BLaER1 (cell line): ENCODE results near the gene HIRA.
A peak's percentile ranks its signal among the peaks of the same experiment; 100 is the strongest.
"Not testable (repeated sequence)": the region's sequence is repeated elsewhere in the genome, so short reads cannot be mapped to it uniquely, and the experiment has no call there.

ENCODE experiments used
- H3K27ac ChIP-seq: shearing (Covaris generic); formaldehyde crosslinking; 2 replicates; pipeline ENCODE4 v1.8.1; 2022
- H3K27me3 ChIP-seq: shearing (Covaris generic); formaldehyde crosslinking; 2 replicates; pipeline ENCODE4 v1.8.1; 2022
- H3K36me3 ChIP-seq: shearing (Covaris generic); formaldehyde crosslinking; 2 replicates; pipeline ENCODE4 v1.8.1; 2022
- H3K4me1 ChIP-seq: shearing (Covaris generic); formaldehyde crosslinking; 2 replicates; pipeline ENCODE4 v1.8.1; 2022
- H3K4me2 ChIP-seq: shearing (Covaris generic); formaldehyde crosslinking; 2 replicates; pipeline ENCODE4 v1.8.1; 2022
- H3K4me3 ChIP-seq: shearing (Covaris generic); formaldehyde crosslinking; 2 replicates; pipeline ENCODE4 v1.8.1; 2022
- H3K9ac ChIP-seq: shearing (Covaris generic); formaldehyde crosslinking; 2 replicates; pipeline ENCODE4 v1.8.1; 2022
- H3K9me3 ChIP-seq: shearing (Covaris generic); formaldehyde crosslinking; 2 replicates; pipeline ENCODE4 v1.8.1; 2022
- H4K20me1 ChIP-seq: shearing (Covaris generic); formaldehyde crosslinking; 2 replicates; pipeline ENCODE4 v1.8.1; 2022
- Cebpa-rat ChIP-seq: shearing (Covaris generic); IDR thresholded peaks from 2 replicates; pipeline ENCODE4 v1.8.1; 2022

The HIRA gene

GRCh38 chr22:19453718-19454117, 22.2 kb upstream of the HIRA start:
- Histone ChIP-seq H3K9ac (no peak overlapping the region), H3K4me3 (no peak overlapping the region), H3K27me3 (no peaks in the 10 kb centered on the region), H4K20me1 (no peaks in the 10 kb centered on the region), H3K4me2 (no peak overlapping the region), H3K36me3 (peaks cover 98% of the 10 kb centered on the region), H3K9me3 (no peaks in the 10 kb centered on the region), H3K27ac (no peak overlapping the region), H3K4me1 (peaks cover 6% of the 10 kb centered on the region)
- no peak for TF ChIP-seq Cebpa-rat

DNA sequence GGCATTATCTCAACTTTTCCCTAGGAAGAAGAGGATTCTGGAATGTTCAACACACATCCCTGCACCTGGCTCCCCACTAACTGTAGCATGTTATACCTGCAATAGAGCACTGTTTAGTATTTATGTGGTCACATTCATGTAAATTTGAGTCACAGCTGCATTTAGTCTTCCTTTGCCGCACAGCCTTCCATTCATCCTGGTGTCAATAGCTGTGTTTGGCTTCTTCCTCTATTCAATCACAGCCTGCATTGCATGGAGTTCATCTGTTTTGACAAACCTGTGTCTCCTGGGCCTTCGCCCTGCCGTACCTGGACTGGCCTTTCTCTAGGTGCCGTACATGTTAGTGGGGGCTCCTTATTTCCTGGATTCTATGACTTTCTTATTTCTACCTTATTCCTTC, 20.0 kb upstream of the HIRA start:
- no peak overlapping the region for H3K27ac ChIP-seq
- H3K4me3 ChIP-seq = no peak overlapping the region
- H3K27me3 ChIP-seq = no peaks in the 10 kb centered on the region
- no peak overlapping the region for H3K4me2 ChIP-seq
- no peak for TF ChIP-seq Cebpa-rat
- peaks cover 16% of the 10 kb centered on the region for H3K4me1 ChIP-seq
- peaks cover 78% of the 10 kb centered on the region for H3K36me3 ChIP-seq
- no peaks in the 10 kb centered on the region for H3K9me3 ChIP-seq
- no peak overlapping the region for H3K9ac ChIP-seq
- peaks cover 5% of the 10 kb centered on the region for H4K20me1 ChIP-seq

DNA sequence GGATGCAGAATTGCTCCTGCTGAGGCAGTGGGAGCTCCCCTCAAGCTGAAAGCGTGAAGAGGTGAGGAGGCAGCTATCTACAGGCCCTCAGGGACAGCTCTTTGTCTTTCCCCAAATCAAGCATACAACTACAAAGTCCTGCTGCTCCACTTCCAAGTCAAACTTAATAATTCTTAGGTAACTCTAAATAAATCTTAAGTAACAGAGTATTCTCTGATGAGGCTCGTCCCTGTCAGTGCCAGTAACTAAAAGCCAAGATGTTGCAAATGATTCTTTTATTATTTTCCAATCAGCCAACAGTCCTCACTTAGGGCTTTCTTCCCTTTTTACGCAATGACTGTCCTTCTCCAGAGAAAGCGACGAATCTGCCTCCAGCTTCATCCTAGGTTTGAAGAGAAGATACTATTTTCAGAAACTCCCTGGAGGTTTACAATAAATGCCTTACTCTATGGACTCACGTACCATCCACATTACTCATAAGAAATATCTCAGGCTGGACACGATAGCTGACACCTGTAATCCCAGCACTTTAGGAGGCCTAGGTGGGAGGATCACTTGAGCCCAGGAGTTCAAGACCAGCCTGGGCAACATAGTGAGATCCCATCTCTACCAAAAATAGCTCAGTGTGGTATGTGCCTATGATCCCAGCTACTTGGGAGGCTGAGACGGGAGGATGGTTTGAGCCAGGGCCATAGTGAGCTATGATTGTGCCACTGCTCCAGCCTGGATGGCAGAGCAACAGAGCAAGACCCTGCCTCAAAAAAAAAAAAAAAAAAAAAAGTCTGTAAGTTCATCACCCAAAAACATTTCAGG, 19.0 kb upstream of the HIRA start:
- H3K27me3 ChIP-seq = no peaks in the 10 kb centered on the region
- H3K4me3 ChIP-seq = no peak overlapping the region
- H3K4me2 ChIP-seq = no peak overlapping the region
- H3K4me1 ChIP-seq = peaks cover 26% of the 10 kb centered on the region
- peaks cover 15% of the 10 kb centered on the region for H4K20me1 ChIP-seq
- peaks cover 71% of the 10 kb centered on the region for H3K36me3 ChIP-seq
- no peaks in the 10 kb centered on the region for H3K9me3 ChIP-seq
- H3K27ac ChIP-seq = no peak overlapping the region
- no peak overlapping the region for H3K9ac ChIP-seq
- TF ChIP-seq Cebpa-rat = no peak

GRCh38 chr22:19449422-19449767, 17.9 kb upstream of the HIRA start:
- peaks cover 26% of the 10 kb centered on the region for H4K20me1 ChIP-seq
- H3K36me3 ChIP-seq = peaks cover 71% of the 10 kb centered on the region
- 0 out of 2 replicates have a peak overlapping the region, but pooled peaks have one; percentile 79 for H3K4me2 ChIP-seq
- no peaks in the 10 kb centered on the region for H3K9me3 ChIP-seq
- no peak overlapping the region for H3K27ac ChIP-seq
- no peak overlapping the region for H3K4me3 ChIP-seq
- H3K9ac ChIP-seq = no peak overlapping the region
- H3K27me3 ChIP-seq = no peaks in the 10 kb centered on the region
- no peak for TF ChIP-seq Cebpa-rat
- peaks cover 30% of the 10 kb centered on the region for H3K4me1 ChIP-seq

DNA sequence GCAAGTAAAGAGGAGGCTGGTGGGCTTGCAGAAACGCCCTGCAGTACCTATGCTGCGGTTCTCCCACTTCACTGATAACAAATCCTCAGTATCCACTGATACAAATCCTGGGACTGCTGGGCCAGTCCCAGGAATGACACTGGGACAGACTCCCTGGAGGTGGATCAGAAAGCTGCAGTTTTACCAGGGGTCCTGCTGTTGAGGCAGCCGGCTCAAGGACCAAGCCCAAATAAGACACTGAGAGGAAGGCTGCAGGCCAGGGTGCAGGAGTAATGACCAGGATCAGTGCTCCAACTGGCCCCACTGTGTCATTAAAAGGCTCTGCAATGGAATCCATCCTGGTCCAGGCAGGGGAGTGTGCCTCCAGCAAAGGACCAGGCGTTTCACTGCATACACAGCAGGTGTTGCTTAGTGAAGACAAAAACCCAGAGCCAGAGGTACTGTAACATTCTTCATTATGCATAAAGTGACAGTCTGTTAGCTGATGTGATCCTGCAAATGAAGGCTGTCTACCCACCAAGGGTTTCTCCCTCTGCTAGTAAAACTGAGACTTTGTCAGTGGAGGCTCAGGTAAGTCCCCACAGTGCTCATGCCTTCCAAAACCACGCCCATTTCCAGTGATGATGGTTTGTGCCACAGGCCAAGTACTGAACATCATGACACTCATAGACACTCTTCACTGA, 17.3 kb upstream of the HIRA start:
- TF ChIP-seq Cebpa-rat = no peak
- no peaks in the 10 kb centered on the region for H3K9me3 ChIP-seq
- H3K27me3 ChIP-seq = no peaks in the 10 kb centered on the region
- H3K27ac ChIP-seq = no peak overlapping the region
- peaks cover 30% of the 10 kb centered on the region for H3K4me1 ChIP-seq
- H3K9ac ChIP-seq = 0 out of 2 replicates have a peak overlapping the region, but pooled peaks have one; percentile 97
- H4K20me1 ChIP-seq = peaks cover 31% of the 10 kb centered on the region
- H3K36me3 ChIP-seq = peaks cover 71% of the 10 kb centered on the region
- peak overlapping the region; percentile 79 for H3K4me2 ChIP-seq
- H3K4me3 ChIP-seq = peak overlapping the region; percentile 98

DNA sequence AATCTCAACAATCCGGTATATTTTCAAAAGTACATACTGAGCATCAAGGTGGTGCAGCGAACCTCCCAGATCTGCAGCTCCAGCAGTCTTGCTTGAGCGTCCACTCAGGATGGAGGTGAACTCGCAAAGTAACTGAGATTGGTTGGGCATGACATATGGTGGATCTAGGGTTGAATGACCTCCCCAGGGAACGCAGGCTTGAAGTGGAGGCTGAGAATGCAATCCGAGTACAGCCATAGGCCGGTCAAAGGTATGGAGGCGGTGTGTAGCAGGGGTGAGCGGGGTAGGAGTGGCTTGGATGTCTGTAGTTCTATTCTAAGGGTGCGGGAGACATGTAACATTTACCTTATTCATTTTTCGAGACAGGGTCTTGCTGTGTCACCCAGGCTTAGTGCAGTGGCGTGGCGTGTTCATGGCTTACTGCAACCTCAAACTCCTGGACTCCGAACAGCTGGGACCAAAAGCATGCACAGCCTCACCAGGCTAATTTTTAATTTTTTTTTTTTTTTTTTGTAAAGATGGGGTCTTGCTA, 16.6 kb upstream of the HIRA start:
- H4K20me1 ChIP-seq = peaks cover 39% of the 10 kb centered on the region
- no peaks in the 10 kb centered on the region for H3K9me3 ChIP-seq
- H3K27ac ChIP-seq = peak overlapping the region; percentile 96
- H3K4me1 ChIP-seq = peaks cover 30% of the 10 kb centered on the region
- H3K9ac ChIP-seq = peak overlapping the region; percentile 97
- H3K27me3 ChIP-seq = no peaks in the 10 kb centered on the region
- H3K4me3 ChIP-seq = peak overlapping the region; percentile 98
- peak overlapping the region; percentile 79 for H3K4me2 ChIP-seq
- no peak for TF ChIP-seq Cebpa-rat
- peaks cover 71% of the 10 kb centered on the region for H3K36me3 ChIP-seq

DNA sequence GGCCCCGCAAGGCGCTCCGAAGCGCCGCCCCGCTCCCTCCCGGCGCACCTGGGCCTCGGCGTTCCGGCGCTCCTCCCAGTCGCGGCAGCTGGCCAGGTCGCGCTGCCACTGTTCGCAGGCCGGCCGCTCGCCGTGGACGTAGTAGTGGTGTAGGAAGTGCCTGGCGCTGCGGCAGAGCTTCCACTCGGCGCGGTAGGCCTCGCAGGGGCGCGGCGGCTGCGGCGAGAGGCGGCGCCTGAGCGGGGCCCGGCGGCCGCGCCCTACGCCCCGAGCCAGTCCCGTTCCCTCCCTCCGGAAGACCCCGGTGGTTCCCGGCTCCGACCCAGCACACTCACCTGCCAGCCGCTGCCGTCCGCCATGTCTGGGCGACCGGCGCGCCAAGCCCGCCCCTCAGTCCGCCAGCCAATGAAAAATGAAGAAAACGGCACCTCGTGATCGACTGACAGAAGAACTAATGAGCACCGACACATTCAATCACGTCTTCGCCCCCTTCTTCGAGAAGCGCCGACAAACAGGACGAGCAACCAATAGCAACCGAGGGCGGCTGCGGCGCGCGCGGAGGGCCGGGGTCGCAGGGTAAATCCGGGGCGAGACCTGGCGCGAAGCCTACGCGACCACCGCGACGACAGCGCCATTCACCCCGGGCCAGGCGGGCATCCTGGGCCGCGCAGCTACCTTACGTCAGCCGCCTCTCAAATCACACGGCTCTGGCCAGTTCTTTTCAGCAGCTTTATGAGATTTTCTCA, 16.0 kb upstream of the HIRA start, which contains the start of gene C22orf39:
C22orf39 (minus strand) TSS at position 382 of the 746 bp plus-strand sequence; CDS start at position 359, 23 bp downstream.
- Histone ChIP-seq H3K27me3 (no peaks in the 10 kb centered on the region), H3K9ac (peak within 1 kb of the TSS; percentile 97), H3K9me3 (no peaks in the 10 kb centered on the region), H3K4me1 (peaks cover 30% of the 10 kb centered on the region), H3K4me2 (peak within 1 kb of the TSS; percentile 95), H4K20me1 (peaks cover 45% of the 10 kb centered on the region), H3K36me3 (peaks cover 71% of the 10 kb centered on the region), H3K4me3 (peak within 1 kb of the TSS; percentile 98), H3K27ac (peak within 1 kb of the TSS; percentile 96)
- no peak for TF ChIP-seq Cebpa-rat

- no peaks in the 10 kb centered on the region for H3K27me3 ChIP-seq
- no peaks in the 10 kb centered on the region for H3K9me3 ChIP-seq
- H4K20me1 ChIP-seq = peaks cover 53% of the 10 kb centered on the region
- peaks cover 30% of the 10 kb centered on the region for H3K4me1 ChIP-seq
- H3K9ac ChIP-seq = peak overlapping the region; percentile 97
- H3K36me3 ChIP-seq = peaks cover 71% of the 10 kb centered on the region
- TF ChIP-seq Cebpa-rat = no peak
- H3K27ac ChIP-seq = peak overlapping the region; percentile 96
- H3K4me3 ChIP-seq = peak overlapping the region; percentile 98
- peak overlapping the region; percentile 95 for H3K4me2 ChIP-seq
Measured at GRCh38 chr22:19446603-19447329, 15.2 kb upstream of the HIRA start.

DNA sequence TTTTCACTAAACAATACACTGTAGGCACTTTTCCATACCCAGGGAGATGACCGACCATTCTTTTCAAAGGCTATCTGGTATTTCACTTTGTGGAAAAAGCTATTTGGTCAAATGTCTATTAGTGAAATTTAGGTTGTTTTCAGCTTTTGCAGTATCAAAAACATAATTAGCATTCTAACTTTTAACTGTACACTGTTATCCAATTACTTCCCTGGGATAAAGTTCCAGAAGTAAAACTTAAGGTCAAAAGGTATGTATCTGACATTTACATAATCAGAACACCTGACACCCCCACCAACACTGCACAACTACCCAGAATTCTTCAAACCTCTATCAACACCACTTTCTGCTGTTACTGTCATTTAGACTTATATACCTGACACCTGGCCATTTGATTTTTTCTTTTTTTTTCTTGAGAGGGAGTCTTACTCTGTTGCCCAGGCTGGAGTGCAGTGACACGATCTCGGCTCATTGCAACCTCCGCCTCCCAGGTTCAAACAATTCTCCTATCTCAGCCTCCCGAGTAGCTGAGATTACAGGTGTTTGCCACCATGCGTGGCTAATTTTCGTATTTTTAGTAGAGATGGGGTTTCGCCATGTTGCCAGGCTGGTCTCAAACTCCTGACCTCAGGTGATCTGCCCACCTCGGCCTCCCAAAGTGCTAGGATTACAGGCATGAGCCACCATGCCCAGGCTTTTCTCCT, 13.9 kb upstream of the HIRA start:
- H3K4me3 ChIP-seq, H3K9ac ChIP-seq, H3K9me3 ChIP-seq, H3K27ac ChIP-seq, H3K27me3 ChIP-seq: not testable (repeated sequence)
- H3K36me3 ChIP-seq = peaks cover 71% of the 10 kb centered on the region
- peak overlapping the region; percentile 95 for H3K4me2 ChIP-seq
- H4K20me1 ChIP-seq = peaks cover 66% of the 10 kb centered on the region
- peaks cover 30% of the 10 kb centered on the region for H3K4me1 ChIP-seq
